Left renal cortex interstitium (tissue), 4 donors: Measurements from ENCODE around the gene GPR176. TPM values are rescaled to one million over a fixed set of nuclear protein-coding genes. Genes with fewer than 3 reads are reported as not detected.

ENCODE experiments used
- DNase-seq, 4 donors: peaks; one replicate each; pipeline ENCODE4 v3.0.0-alpha.2; 2013; ENCODE audit warnings: low read depth in 4 of 4, low spot score in 2 of 4, missing footprints in 1 of 4
- polyA plus RNA-seq, 4 donors: library from polyadenylated mRNA; unstranded; fragments of 120-200 nt; gene quantifications; one replicate each; pipeline ENCODE4 v1.2.1, GENCODE V29; 2013; ENCODE audit not compliant: insufficient read length in 4 of 4

The GPR176 gene, protein sequence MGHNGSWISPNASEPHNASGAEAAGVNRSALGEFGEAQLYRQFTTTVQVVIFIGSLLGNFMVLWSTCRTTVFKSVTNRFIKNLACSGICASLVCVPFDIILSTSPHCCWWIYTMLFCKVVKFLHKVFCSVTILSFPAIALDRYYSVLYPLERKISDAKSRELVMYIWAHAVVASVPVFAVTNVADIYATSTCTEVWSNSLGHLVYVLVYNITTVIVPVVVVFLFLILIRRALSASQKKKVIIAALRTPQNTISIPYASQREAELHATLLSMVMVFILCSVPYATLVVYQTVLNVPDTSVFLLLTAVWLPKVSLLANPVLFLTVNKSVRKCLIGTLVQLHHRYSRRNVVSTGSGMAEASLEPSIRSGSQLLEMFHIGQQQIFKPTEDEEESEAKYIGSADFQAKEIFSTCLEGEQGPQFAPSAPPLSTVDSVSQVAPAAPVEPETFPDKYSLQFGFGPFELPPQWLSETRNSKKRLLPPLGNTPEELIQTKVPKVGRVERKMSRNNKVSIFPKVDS
- 10 to 100 TPM; 13.5 to 16.5 (median 14.1) TPM for polyA plus RNA-seq

DNA sequence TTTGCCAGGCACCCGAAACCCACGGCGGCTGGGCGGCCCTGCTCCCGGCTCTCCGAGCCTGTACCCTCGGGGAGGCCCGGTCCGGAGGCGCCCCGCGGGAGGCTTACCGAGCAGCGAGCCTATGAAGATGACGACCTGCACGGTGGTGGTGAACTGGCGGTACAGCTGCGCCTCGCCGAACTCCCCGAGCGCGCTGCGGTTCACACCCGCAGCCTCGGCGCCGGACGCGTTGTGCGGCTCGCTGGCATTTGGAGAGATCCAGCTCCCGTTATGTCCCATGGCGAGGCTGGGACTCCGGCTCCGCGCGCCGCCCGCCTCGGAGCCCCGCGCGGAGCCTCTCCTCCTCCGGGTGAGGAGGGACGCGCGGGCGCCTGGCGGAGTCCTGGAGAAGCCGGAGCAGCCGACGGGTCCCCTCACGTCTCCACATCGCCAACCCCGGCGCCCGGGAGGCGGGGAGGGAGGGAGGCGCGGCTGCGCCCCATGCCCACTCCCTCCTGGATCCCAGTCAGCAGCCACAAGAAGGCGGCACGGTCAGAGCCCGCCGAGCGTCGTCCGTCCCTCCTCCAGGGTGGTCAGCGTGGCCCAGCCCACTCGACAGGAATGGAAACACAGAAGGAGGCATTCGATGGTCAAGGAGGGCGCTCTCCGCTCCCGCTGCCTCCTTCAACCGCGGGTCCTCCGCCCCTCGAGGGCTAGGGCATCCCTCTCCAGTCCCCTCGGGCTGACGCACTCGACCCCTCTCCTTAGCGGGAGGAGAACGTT, at the start of gene GPR176:
TSS of gene GPR176 (minus strand) at position 519 of the 762 bp plus-strand sequence. CDS start at position 279, 240 bp downstream.
- peak in 2 of 4 donors; percentile 38 to 47 for DNase-seq

DNA sequence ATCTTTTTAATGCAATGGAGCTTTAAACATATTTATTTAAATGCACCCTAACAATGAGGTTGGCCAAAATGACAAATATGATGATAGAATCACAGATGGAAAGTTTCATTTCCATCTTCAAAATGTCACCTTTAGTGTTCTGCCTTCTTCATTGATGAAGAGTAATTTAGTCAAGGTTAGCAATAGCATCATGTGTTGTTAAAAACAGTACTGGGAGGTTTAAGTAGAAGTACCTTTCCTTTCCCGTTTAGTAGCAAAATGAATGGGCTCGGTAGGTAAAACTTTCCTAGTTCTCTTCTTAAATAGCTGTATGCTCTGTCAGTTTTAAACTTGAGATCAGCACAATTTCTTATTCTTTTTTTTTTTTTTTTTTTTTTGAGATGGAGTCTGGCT, 48.9 kb upstream of the GPR176 start:
- DNase-seq: no peak

DNA sequence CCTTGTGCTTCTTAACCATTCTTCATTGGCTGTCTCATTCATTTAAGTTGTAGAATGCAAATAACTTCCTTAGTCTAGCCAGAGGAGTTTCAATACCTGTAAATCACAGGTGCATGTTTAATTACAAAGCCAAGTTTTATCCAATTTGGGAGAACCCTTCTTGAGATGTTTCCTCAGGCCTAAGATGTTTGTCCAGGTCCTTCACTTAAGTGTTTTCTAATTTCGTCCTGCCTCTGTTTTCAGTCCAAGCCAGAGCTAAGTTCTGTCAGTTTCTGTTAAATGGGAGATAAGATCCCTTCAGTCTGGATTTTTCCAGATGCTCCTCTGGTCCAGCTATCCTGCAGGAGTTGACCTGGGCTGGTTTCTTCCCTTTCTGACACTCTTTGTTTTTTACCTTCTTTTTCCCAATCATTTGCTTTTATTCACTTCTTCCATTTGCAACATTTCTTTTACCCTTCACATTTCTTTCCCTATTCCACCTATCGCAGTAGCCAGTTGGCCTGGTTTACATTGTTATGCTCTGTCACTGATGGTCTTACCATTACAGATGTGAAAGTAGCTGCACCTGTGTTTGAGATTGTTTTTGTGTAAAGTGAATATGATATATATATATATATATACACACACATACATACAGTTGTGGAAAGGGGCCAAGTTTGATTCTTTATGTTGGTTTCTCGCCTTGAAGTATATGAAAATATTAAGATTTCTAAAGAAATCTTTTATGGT, 48.4 kb upstream of the GPR176 start:
- DNase-seq: no peak

DNA sequence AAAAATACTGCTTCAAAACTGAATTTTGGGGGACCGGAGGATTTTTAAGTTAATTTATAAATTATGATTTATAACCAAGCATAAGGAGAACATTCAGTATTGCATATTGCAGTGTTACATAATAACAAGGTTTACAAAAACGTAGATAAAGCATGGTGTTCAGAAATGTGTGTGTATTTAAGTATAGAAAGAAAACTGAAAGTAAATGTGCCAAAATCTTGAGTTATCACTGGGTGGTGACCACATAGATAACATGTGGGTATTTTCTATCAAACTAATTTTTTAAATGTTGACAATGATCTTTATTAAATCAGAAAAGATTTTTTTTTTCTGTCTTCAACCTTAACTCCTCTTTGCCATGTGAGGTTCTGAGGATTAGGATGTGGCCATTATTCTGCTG, 46.5 kb upstream of the GPR176 start:
- no peak for DNase-seq

DNA sequence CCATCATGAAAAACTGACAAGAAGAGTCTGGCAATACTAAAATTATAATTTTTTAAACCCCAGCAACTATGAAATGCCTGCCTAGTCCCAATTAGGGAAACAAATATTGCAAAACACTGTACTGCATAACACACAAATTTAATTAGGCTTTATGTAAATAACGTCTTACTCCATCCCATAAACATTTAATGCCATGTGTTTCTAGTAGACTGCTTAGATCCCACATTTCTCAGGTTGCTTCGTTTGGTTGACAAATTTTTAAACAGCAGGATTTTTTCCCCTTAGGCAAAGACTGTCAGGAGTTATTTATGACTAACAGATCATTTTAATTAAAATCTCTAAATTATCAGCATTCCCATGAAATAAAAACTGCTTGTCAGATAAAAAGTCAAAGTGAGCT, 43.7 kb upstream of the GPR176 start:
- no peak for DNase-seq

DNA sequence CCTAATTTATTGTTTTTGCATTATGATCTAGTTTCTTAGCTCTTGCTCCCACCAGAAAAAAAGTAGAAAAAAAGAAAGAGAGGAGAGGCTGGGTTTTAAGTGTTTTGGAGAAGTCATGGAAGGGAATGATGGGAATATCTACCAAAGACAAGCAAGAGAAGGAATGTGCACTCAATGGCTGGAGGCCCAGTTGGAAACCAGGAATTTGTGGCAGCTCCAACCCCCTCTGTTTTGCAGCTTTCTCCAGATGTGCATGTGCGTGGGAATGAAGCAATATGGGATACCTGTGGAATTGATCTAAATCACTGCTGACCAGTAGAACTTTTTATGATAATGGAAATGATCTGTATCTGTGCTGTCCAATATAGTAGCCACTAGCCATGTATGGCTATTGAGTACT, 41.0 kb upstream of the GPR176 start:
- DNase-seq: no peak

DNA sequence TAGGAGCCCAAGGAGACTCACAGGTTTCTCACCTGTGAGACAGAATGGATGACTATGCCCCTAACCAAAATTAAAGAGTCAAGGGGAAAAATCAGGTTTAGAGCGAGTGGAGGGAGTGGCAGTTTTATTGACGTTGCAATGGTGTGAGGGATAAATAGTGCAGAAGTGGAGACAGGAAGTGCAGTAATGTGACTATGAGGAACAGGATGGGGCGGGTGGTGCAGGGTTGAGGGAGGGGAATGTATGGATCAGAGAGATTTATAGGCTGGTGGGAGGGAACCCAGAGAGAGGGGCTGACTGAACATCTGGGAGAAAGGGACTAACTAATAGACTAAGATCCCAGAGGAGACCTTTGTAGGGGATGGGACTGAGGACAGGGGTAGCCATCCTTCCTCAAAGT, 40.3 kb upstream of the GPR176 start:
- DNase-seq: no peak

DNA sequence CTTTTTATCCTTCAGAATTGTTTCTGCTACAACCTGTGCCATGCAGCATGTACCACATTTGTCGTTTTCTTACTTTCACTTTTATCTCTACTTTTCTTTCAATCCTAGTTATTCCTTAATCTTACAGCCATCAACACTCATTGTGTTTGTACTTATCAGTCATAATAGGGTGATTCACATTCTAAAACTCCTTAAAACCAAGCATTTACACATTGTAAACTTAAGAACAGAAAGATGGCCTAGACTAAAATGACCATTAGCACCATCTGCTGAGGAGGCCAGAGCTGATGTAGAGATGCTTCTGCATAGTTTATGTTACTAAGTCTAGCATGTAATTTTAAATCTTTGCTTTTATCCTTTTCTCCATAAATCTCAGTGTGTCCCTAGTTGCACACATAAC, 39.3 kb upstream of the GPR176 start:
- no peak for DNase-seq

DNA sequence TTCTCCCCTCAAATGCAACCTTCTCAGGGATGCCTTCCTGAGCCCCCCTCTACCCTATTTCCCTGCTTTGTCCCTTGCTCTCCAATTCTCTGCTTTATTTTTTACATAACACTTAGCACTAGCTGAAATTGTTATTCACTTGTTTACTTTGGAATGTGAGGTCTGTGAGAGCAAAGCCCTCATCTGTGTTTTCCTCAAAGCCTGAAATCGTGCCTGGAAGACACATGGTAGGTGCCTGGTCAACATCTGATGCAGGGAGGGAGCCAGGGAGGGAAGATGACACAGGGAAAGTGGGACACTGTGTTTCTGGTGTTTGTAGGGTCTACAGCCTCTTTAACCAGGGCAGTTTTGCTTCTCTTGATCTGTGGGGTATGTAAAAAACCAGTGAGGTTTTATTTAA, 37.4 kb upstream of the GPR176 start:
- DNase-seq: no peak

DNA sequence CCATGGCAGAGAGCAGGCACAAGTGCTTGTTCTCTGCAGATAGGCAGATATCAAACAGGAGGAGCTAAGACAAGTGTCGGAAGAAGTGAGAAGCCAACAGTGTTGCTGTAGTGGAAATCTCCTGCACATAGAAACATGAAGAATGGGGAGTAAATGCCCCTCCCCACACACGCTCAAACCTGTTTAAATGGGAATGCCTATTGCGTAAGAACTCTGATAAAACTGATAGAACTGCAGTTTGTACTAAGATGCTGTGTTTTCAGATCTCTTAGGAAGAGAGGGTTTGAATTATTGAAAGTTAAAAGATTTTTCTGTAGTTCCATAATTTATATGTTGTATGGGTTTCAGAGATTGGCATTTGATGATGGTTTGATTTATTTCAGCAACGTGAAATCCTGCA, 33.5 kb upstream of the GPR176 start:
- DNase-seq: no peak

DNA sequence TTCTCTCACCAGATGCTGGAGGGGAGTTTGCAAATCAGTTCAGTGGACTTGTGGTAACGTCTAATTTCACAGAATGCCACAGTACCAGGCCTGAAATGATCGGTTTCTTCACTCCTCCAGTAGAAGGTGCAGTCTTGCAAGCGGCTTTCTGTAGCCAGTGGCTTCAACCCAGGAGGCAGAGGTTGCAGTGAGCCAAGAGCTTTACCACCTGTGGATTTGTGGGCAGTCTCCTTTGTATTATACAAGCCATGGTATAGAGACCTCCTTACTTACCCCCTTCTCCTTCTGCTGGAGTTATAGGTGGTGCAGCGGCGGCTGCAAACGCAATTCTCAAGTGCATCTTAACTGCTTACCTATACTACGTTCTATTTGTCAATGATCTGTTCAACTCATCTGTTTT, 31.5 kb upstream of the GPR176 start:
- DNase-seq: no peak

DNA sequence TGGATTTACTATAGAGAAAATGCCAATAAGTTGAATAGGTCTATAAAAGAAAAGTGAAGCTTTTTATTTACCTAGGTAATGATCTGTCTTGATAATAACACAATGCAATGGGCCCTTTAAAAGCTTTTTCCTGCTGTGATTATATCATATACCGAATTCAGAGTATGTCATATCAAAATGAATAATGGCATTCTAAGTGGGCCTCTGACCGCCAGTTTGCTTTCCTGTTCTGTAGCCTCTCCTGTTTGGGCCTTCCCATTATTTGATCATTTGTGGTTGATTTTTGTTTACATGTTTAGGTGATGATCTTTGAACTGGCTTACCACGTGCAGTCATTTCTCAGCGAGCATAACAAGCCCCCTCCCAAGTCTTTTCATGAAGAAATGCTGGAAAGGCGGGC, 28.8 kb upstream of the GPR176 start:
- no peak for DNase-seq

DNA sequence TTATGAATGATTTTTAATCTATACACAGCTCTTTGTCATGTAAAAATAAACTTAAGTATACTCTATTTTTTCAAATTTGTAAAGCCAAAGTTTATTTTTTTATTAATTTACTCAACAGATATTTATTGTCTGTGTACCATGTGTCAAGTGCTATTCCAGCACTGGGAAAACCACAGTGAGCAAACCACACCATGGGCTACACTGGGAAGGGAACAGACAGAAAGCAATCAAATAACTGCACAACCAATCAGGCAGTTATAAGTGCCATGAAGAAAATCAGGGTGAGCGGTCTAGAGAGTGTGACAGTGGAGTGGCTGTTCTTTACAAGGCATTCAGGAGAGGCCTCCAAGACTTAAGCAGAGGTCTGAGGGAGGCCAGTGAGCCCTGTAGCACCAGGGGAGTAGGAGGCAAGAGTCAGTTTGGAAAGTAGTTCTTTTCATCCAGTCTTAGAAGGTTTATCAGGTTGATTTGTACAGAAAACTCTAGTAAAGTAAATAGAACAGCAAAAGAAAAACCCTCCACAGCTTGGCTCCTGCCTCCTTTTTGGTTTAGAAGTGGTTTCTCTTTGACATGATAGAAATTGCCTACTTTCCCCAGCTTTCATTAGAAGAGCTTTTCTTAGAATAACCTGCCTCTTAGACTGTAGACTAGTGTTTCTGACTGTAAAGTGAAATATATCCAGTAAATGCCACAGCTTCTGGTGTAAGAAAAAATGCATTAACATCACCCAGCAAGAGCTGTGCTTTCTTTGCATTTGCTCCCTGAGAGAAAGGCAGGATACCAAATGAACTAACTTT, 27.5 kb upstream of the GPR176 start:
- DNase-seq: no peak

DNA sequence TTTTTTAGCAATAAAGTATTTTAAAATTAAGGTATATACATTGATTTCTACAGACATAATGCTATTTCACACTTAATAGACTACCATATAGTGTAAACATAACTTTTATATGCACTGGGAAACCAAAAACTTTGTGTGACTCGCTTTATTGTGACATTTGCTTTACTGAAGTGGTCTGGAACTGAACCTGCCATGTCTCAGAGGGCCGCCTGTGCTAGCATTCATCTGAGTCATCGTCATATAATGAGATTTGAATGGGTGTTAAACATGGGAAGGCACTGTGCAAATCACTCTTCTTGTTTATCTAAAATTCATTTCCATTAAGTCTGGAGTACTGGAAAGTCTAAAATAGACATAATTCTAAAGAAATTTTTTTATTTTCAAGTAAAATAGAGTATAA, 26.8 kb upstream of the GPR176 start:
- no peak for DNase-seq

DNA sequence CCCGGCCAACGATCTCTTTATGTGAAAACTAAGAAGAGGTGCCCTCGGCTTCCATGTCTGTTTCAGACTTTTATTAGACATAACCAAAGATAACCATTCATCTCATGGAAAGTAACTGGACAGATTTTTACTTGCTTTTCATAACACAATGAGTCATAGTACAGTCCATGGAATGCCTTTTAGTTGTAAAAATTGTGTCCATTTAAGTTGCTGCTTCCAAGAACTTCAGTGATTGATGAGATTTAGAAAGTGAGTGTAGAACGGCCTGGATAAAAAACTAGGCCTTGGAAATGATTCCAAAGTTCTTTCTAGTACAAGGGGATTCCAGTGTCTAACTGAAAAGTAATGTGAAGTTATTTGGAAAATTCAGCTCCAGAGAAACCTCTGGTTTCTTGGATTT, 24.7 kb upstream of the GPR176 start:
- no peak for DNase-seq

DNA sequence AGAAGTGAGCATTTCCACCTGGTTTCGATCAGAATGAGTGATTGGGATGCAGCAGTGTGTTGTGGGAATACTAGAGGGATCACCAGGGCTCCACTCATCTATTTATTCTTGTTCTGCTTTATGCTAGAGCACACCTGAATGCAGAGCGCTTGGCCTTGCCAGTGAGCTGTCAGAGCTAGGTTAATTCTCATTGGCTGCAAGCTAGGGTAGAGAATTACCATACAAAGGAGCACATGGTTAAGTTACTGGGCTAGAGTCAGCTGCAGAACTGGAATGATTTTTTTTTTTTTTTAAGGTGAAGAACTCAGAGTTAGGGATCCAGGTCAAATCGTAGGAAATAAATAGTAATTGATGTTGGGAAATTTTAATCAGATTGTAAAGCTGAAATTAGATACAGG, 22.7 kb upstream of the GPR176 start:
- no peak for DNase-seq

DNA sequence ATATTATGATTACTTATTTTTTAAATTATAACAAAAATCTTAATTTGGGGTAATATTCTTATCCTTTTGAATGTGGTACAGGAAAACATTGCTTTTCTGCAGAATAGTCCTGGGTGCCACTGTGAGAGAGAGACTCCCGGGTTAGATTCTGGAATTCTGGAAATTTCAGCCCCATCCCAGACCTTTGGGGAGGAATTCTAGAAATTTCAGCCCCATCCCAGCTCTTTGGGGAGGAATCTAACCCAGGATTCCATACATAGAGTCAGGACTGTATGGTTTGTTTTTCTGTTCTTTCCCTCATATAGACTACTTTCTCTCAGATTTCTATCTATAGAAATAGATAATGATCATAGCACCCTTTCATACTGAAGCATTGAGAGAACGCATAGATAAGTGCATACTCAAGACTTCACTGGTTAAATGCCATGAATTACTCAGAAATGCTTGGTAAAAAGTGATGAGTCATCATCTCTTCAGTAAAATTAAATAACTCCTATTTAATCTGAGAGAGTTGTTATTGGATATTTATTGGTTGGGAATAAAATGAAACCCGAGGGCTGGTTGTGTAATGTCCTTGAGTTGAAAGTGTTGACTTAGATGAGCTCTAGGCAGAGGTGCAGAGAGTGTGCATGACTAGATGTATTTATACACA, 22.2 kb upstream of the GPR176 start:
- DNase-seq: no peak

DNA sequence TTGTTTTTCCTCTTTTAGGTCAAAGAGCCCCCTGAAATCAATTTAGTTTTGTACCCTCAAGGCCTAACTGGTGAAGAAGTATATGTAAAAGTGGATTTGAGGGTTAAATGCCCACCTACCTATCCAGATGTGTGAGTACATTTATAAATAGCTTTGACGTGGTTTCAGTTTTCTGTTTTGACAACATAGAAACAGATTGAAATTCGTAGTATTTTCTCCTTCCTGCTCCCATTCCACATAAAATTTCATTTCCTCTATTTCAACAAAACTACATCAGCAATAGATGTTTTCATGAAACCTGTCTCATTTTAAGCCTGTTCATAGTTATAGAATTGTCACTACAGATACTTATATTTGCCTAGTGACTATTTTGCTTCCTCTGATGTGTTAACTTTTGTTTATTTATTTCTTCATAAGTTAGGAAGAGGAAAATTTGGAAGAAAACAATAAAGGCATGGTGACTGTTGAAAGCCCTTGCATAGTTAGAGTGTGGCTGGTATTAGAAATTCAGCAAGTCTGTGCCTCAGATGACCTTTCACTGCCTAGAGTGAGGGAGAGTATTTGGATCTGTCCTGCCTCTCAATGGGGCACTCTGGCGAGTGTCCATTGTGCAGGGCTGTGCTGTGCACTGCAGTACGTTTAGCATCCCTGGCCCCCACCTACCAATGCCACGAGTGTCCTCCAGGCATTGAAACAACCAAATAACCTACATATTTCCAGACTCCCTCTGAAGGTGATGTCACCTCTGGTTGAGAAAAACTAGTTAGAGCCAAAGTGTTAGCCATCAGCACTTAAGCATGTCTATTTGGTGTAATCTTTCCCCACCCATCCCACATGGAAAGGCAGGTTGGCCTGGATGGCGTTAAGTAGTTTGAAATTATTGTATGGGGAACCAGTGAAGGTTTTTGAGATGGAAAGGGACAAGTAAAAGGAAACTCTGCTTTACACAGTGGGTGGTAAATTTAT, 19.7 kb upstream of the GPR176 start:
- DNase-seq: no peak

DNA sequence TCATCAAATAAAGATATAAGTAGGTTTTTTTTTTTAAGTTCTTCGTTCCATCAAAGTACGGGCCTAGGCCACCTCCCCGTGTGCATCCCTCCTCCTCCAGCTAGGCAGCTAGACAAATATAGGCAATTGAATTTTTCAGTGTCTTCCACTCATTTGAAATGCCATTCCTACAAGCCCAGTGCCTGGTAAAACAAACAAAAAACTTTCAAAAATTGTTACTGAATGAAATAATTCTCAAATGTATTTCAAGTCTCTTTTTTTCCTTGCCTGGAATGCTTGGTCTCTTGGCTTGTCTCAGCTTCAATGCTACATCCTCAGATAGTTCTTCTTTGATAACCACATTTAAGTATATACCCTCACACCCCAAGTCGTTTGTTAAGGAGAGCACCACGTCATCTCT, 17.6 kb upstream of the GPR176 start:
- no peak for DNase-seq
